ENCODE results near the gene AGMO.

The AGMO gene

GRCh38 chr7:15204421-15204820, 357.4 kb downstream of the AGMO start:
- DNase-seq: no peak

GRCh38 chr7:15199482-15199881, 362.3 kb downstream of the AGMO start:
- no peak for DNase-seq

GRCh38 chr7:15197042-15197977, 364.5 kb downstream of the AGMO start:
- no peak for DNase-seq

GRCh38 chr7:15178065-15178464, 383.8 kb downstream of the AGMO start:
- DNase-seq: no peak

GRCh38 chr7:15176089-15176488, 385.7 kb downstream of the AGMO start:
- DNase-seq: no peak

- no peak for DNase-seq
These were observed 386.7 kb downstream of the AGMO start for GRCh38 chr7:15175152-15175551.

GRCh38 chr7:15174485-15174884, 387.3 kb downstream of the AGMO start:
- no peak for DNase-seq

GRCh38 chr7:15168489-15168888, 393.3 kb downstream of the AGMO start:
- DNase-seq: no peak

- no peak for DNase-seq
These were observed 393.9 kb downstream of the AGMO start for GRCh38 chr7:15167912-15168311.

GRCh38 chr7:15166620-15167019, 395.2 kb downstream of the AGMO start:
- no peak for DNase-seq

GRCh38 chr7:15159261-15159660, 402.6 kb downstream of the AGMO start:
- DNase-seq: no peak

- no peak for DNase-seq
These were observed 403.5 kb downstream of the AGMO start for GRCh38 chr7:15158141-15158810.

Measured in activated CD4-positive, alpha-beta T cell treated with anti-CD3 and anti-CD28 coated beads, Interleukin-2, amount 50 U/mL, for 4 hours (primary cell).